HG02870 (cell line): Measurements from ENCODE around the gene PLCXD3.
"Not testable (repeated sequence)": the region's sequence is repeated elsewhere in the genome, so short reads cannot be mapped to it uniquely, and the experiment has no call there.

Experiments used
- ATAC-seq: cut with Tn5 transposase; IDR thresholded peaks from one replicate; pipeline ENCODE4 v1.9.1; 2021; ENCODE audit warnings: mild to moderate bottlenecking, moderate library complexity; ENCODE audit not compliant: unreplicated experiment

PLCXD3 gene

DNA sequence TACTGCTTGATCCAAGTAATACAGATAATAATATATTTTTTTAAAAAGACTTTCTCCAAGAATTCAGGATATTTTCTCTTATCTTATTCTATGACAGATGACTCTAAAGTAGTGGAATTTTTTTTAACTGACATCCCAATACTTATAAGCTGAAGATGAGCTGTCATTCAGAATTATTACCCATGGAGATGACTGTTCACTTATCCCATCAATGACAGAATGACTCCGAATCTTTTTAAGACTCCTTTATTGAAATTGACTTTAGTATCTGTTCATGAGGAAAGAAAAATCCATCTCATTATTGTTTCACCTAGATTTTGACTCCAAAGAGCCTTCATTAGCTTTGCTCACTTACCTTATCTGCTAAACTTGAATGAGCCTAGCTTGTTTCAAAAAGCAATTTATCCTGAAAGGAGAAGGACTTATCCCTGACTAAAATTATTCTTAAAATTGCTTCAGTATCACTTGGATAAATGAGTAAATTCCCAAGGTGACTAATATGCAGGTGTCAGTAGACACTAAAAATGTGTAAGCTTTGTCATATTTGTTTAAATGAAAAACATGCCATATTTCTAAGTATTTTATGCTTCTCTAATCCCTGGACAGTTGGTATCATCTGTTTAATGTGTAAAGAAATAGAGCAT lies 146.9 kb downstream of the PLCXD3 start:
- no peak for ATAC-seq

DNA sequence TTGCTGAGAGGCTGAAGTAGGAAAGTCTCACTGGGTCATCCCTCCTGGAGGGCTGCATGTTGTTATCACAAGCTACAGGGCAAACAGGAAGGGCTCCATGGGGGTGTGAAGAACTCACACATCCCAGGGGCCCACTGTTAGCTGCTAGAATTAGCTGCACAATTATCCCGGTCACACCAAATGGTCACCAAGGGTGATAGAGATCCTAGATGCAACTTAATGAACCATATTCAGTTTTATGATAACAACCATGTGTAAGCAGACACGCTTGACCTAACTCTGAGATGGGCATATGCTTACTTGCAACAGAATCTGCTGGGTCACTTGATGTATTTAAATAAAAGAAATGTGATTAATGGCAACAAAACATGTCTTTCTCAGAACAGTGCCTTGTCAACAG lies 153.6 kb downstream of the PLCXD3 start:
- ATAC-seq: no peak

DNA sequence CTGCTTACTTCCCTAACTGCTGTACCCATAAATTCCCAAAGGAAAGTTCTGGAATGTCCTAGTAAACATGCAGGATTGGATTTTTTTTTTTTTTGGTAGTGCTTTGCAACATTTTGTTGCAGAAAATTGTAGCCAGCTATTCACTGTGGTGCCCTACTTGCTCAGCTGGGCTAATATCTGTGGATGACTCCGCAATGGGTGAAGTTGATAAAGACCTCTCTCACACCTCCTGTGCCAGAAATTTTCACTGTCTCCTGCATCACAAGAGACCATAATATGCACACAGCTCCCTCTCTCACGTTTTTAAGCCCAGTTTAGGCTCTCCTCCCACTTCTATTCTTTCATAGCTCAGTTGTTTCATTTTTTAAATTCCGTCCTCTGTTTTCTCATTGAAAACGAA lies 160.6 kb downstream of the PLCXD3 start:
- ATAC-seq: no peak

DNA sequence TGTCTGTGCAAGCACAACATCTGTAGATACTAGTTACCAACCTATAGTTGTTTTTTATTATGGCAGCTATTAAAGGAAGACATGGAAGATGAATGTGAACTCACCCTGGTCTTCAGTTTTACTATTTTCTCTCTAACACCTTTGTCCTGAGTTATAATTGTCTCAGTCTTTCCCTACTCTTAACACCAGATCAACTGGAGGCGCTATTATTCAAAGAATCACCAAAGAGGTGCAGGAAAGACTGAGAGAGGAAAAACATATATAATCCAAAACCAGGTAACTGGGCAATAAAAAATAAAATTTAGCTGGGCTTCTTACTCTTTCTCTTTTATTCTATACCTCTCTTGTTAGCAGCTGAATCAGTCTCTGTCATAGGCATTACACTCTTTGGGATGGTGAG lies 162.8 kb downstream of the PLCXD3 start:
- ATAC-seq: no peak

DNA sequence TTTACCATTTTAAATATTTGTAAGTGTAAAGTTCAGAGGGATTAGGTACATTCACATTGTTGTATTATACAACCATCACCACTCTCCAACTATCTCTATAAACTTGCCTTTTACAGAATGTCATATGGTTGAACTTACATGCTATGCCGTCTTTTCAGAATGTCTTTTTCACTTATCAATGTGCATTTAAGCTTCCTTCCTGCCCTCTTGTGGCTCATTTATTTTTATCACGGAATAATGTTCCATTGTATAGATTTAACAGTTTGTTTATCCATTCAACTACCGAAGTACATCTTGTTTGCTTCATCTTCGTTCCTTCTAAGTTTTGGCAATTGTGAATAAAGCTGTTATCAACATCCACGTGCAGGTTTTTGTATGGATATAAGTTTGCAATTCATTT lies 163.8 kb downstream of the PLCXD3 start:
- ATAC-seq: no peak

DNA sequence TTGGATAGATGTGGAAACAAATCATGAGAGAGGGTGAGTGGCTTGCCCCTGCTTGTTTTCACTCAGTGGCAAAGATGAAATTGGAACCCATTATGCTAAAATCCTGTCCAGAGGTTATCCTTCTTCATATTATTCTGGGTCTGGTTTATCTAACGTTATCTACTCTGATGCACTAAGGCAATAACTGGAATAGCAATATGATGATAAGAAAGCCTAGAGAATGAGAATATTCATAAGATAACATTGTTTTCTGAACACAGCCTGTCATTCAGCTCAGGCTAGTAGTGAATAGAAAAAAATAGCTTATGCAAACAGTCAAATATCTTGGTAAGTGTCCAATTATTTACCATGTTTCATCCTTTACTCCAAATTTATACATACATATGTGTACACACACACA lies 165.1 kb downstream of the PLCXD3 start:
- no peak for ATAC-seq

DNA sequence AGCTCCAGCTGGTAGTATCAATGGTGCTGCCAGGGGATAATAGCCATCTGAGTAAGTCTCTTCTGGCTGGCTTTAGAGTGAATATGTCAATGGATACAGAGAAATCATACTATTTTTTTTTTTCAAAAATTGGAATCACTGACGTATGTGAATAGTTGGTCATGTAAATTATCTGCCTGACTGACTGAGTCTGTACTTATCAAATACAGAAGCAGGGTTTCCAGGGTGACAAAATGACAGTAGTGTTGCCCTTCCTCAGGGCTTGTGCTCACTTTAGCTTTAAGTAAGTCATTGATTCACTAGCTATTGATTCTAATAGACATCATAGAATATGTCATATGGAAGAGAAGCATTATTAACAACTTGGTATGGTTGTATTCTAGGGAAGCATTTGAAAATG lies 171.1 kb downstream of the PLCXD3 start:
- ATAC-seq: no peak

DNA sequence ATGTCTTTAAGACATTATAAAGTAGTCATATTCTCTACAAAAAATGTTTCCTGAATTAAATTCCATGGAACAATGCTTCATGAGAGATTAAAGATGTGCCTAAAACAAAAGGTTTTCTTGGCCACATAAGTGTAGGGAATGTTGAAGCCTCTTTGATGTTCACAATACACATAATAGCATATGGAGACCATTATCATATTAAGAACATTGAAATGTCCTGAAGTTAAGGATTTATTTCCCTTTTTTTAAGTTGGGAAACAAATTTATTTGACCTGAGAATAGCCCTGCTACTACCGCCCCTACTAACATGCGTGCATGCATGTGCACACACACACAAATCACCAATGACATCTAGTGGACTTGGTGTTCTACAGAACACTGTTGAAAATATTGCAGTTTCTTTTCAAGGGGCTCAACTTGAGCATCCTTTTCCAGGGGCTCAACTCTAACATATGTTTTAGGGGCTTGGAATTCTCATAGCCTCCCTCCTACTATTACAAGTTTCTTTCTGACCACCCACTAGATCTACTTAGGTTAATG lies 172.2 kb downstream of the PLCXD3 start:
- no peak for ATAC-seq

DNA sequence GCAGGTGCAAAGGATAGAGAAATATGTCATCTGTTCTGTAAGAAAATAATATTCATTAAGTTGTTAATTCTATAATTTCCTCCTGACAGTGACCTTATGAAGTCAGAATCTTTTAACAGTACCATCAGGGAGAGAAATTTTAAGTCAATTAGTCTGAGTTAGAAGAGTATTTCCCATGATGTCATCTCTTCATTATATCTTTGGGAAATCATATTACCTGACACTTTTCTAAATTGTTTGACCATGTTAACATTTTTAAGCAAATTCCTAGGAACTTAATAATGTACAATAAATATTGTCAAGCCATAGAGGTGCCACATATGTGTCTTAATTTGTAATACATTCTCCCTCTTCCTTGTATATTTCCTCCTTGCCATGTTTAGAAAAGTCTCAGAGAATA lies 172.7 kb downstream of the PLCXD3 start:
- ATAC-seq: no peak

DNA sequence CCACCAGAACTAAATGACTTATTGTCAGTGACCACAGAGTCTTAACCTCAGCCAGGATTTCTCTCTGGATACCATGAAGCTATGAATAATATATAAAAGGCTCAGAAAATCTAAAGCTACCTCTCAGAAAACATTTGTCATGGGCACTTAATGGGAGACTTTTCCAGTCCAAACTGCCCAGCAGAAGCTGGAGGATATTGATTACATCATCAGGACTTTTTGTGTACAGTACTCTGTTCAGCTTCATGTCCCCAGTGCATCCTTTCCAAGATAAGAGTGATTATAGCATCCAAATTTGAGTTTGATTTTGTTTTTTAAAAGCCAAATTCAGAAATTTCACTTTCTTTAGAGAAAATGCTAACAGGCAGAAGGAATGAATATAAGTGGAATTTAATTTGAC lies 173.2 kb downstream of the PLCXD3 start:
- no peak for ATAC-seq

DNA sequence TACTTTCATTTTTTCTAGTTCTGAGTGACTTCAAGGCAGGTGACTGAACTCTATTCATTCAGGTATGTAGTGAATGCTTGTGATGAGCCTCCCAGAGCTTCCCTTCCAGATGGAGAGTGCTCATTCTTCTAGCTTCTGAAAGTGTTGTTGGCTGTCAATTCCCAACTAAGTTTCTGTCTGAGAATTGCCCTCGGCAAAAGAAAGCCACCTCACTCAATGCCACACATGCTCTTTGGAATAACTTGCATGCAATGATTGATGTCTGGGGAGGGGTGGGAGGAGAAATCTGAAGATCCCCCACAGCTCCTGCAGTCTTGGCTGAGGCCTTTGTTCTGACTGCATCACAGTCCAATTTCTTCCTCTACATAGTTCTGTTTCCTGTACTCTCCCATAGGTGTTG lies 173.9 kb downstream of the PLCXD3 start:
- no peak for ATAC-seq

DNA sequence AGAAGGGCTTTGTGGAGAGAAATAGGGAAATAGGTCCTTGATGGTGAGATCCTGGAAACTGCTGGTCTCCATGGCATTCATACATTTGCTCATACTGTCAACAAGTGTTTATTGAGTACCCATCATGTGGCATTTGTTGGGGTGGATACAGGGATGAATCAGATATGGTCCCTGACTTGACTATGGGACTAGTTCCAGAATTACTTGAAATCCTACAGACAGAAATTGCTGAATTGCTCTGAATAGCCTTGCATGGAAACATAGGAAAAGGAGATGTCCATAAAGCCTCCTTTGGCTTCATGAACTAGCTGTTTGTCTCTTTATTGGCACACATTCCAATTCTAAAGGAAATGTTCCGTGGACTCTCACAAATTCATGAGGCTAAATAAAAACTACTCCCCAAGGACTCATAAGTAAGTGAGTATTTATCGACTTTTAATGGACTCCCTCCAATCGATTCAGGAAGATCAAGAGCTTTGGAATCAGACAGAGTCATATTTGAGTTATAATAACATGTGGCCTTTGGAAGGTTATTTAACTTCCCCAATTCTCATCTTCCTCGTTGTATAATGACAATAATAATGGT lies 174.7 kb downstream of the PLCXD3 start:
- no peak for ATAC-seq

DNA sequence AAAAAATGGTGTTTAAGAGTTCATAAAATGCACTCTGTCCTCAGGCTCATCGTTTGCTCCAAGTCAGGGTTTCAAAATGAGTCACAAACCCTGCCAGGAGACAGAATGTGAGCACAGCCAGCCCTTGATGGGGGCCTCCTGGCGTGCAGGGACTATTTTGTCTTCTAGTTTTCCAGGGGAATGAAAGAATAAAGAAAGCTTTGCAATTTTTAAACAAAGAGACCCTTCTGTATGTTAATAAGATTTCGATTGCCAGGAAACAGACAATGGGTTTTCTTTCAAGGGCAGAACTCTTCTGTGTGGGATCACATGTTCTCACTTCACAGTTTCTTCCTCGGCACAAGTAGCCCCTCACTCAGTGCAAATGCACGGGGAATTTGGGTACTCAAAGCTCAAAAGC lies 175.6 kb downstream of the PLCXD3 start:
- peak; percentile 80 for ATAC-seq

DNA sequence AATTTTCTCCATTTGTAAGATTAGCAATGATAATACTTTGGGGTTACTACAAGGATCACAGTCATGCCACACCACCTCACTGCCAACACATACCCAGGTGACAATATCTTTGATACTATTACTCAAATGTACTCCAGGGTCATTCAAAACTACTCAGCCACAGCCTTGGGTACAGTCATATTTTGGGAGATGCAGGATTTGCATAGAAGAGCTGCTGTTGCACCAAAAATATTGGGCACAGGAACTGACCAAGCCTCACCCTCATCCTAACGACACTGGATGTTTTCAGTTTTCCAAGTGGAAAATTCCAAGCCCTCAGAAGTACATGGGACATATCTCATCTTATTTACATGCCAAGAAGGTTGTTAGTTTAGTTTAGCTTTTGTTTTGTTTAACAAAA lies 176.2 kb downstream of the PLCXD3 start:
- no peak for ATAC-seq

DNA sequence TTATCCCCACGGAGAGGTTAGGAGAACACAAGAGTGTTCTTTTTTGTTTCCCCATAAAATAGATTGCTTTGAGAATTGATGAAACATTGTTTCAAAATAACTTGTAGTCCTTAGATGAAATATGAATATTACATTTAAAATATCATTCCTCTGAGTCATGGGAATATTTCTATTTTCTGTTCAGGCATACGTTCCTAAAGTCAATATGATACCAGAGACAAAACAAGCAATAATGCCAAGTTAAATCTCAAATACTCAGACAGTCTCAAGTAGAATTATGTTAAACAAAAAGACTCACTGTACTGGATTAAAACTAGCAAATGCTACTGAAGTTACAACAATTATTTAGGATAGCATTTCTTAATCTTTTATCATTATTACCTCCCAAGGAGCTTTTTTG lies 185.3 kb downstream of the PLCXD3 start:
- no peak for ATAC-seq

DNA sequence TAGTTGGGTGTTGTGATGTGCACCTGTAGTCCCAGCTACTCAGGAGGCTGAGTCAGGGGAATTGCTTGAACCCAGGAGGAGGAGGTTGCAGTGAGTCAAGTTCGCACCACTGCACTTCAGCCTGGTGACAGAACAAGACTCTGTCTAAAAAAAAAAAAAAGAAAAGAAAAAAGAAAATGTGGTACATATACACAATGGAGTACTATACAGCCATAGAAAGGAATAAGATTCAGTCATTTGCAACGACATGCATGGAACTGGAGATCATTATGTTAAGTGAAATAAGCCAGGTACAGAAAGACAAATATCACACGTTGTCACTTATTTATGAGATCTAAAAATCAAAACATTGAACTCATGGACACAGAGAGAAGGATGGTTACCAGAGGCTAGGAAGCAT lies 187.6 kb downstream of the PLCXD3 start:
- not testable (repeated sequence) for ATAC-seq

DNA sequence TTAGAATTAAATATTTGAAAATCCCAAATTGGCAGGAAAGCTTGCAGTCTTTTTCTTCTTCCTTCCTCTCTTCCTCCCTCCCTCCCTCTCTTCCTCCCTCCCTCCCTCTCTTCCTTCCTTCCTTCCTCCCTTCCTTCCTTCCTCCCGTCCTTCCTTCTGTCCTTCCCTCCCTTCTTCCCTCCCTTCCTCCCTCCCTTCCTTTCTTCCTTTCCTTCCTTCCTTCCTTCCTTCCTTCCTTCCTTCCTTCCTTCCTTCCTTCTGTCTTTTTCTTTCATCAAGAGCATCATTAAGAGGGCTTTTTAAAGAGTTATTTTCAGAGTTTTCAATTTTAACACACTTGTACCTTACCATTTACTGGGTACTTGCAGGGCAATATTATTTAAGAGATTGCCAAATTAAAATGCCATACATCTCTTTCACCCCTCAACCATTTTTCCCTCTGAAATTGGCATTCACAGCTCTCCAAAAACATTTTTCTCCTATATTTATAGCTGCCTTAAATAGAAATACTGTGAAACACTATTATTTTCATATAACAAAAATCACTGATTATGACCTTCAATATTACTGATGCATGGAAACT lies 197.8 kb downstream of the PLCXD3 start:
- ATAC-seq: no peak

DNA sequence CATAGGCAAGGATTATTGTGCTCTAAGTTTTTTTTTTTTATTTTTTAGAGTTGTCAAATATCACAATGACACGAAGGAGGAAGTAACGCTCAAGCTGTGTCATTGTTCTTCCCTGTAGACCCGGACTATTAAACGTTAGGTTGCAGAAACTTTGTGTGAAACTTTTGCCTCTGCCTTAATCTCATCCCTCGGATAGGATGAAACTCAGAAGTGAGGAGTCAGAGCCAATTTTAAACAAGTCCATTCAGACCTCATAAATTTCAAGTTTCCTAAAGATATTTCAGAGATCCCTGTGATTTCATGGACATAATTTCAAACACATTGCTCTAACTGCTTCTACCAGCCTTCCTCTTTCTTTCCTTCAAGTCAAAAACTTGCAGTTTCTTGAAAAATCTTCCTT lies 198.3 kb downstream of the PLCXD3 start:
- no peak for ATAC-seq

DNA sequence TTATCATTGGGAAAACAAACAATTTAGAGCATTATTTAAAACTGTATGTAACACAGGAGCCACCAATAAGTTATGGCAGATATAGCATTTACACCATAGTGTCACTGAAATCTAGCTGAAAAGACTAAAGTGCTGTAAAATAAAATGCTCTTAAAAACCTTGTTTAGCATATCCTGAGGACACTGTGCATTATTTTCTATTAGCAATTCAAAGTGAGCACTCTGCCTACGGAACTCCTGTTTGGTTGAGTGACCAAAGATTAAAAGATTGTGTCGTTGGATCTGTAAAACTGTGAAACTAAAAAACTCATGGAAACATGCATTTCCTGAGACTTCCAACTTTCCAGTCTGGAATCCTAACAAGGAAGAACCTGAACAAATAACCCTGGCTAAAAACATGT lies 201.1 kb downstream of the PLCXD3 start:
- ATAC-seq: no peak

DNA sequence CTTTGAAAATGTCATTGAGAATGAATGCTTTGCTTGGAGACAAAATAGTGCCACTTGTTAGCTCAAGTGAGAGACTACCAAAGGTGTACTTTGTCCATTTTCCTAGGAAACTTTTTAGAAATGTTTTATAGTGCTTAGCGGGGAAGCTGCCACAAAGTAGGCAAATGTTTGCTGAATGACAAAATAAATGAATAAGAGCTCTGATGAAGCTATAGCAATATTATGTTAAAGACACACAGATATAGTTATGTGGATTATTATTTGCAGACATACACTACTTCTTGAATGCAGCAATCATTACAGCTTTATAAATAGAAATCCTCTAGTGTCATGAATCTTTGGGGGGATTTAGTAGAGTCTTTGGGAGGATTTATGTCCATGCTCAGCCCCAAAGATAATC lies 204.4 kb downstream of the PLCXD3 start:
- ATAC-seq: no peak

DNA sequence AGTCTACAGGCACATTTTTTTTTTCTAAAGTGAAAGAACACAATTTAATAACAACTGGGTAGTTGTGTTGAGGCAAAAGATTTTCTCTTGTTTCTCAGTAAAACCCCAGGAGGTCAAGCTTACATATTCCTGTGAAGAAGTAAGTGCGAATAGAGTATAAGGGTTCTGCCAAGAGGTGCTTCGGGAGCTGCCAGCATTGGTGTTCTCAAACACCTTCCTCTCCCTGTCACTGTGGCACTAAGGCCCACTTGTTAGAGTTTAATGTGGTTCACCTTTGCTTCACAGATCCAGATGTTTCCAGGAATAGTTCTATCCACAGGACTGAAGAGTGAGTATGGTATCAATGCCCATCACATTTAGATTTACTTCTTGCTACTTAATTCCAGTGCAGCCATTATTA lies 205.3 kb downstream of the PLCXD3 start:
- ATAC-seq: no peak

DNA sequence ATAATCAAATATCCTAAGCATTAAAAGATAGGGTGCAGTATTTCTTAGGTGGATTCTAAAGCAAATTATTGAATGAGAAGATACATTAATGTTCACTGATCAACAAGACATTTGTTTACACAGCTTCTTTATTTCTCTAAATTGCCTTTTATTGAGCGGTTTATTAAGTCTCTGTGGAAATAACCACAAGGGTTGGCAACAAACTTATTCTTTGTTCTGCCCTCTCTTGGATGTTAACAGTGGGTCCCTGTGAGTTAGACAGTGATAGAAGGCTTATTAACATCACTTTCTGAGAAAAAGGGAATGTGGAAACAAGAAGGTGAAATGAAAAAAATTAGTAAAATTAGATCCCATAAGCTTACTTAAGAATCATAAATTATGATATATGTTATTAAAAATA lies 214.3 kb downstream of the PLCXD3 start:
- ATAC-seq: no peak

DNA sequence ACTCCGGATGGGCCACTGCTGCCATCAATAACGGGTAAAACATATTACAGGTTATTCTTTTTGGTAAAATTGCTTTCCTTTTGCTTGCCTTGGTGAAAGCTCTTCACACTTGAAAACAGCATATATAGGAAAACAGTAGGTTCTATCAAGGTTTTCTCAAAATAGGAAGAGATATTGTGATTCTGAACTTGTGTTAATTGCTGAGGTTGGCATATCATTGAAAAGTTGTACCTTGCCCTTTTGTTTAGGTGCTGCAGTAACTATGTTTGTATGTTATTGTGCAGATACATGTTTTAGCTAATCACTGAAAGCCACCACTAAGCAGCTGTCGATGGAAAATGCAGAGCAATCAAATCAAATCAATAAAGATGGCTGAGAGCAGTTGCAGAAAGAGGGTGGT lies 219.1 kb downstream of the PLCXD3 start:
- no peak for ATAC-seq
